HCT116 (cell line): ENCODE results near the gene SEMA3B. TPM values are rescaled to one million over a fixed set of nuclear protein-coding genes. Genes with fewer than 3 reads are reported as not detected.
A peak's percentile ranks its signal among the peaks of the same experiment; 100 is the strongest.
"Not testable (repeated sequence)": the region's sequence is repeated elsewhere in the genome, so short reads cannot be mapped to it uniquely, and the experiment has no call there.

Experiments
- ATAC-seq: fragments of 200-7000 bp; cut with Tn5 transposase; 2 replicates; pipeline ENCODE4 v1.9.1; 2020; ENCODE audit warnings: mild to moderate bottlenecking, moderate library complexity
- BruUV-seq: library from RNA; stranded (reverse); fragments of 400-500 nt; replicated peaks from 2 replicates; lab custom pipeline; 2021; lab: Mats Ljungman, UMichigan
- CTCF ChIA-PET: fragments of 300-600 bp; sonication (Branson Sonifier 250); formaldehyde crosslinking; loops from one replicate; lab custom pipeline; 2021; ENCODE audit warnings: antibody characterized with exemption; lab: Charles Lee
- POLR2A ChIA-PET: fragments of 300-600, 350-600 bp; sonication (Branson Sonifier 250); formaldehyde crosslinking; loops from one replicate; lab custom pipeline; 2021; ENCODE audit warnings: antibody characterized with exemption; lab: Charles Lee
- RAD21 ChIA-PET, 2 experiments: fragments of 300-600 bp; sonication (Branson Sonifier 250); formaldehyde crosslinking; loops; one replicate each; lab custom pipeline; 2023; ENCODE audit warnings: low total read pairs in 2 of 2; ENCODE audit not compliant: uncharacterized antibody in 2 of 2, unreplicated experiment in 2 of 2, low non-redundant PET in 1 of 2; lab: Charles Lee
- DNase-seq: peaks from one replicate; pipeline ENCODE4 v3.0.0-alpha.2; 2010; ENCODE audit warnings: low read depth, low spot score
- H2AFZ ChIP-seq: fragments of 200-600 bp; shearing (Covaris generic), sonication (generic); 2 replicates; pipeline ENCODE4 v1.6.1; 2017; ENCODE audit warnings: low read depth, mixed run types, mixed read lengths, antibody characterized with exemption, low read length; ENCODE audit not compliant: poor library complexity, severe bottlenecking
- H3K27ac ChIP-seq: 2 replicates; pipeline ENCODE4 v1.5.1; 2012; ENCODE audit warnings: low read depth, low read length
- H3K27me3 ChIP-seq: fragments of 200-600 bp; sonication (generic); 2 replicates; pipeline ENCODE4 v1.6.1; 2016; ENCODE audit warnings: mixed run types, low read length, mixed read lengths; ENCODE audit not compliant: insufficient read depth
- H3K36me3 ChIP-seq, 2 experiments: fragments of 200-500 bp in 1 of 2; fragments of 200-600 bp in 1 of 2; sonication (Bioruptor generic) in 1 of 2; sonication (generic) in 1 of 2; 2 replicates each; pipeline versions ENCODE4 v1.5.1 to v1.6.1; 2014 to 2016; ENCODE audit warnings: low read length in 2 of 2, inconsistent platforms in 1 of 2, mixed read lengths in 1 of 2, mixed run types in 1 of 2; ENCODE audit not compliant: insufficient read depth in 2 of 2, control insufficient read depth in 1 of 2
- H3K4me1 ChIP-seq, 2 experiments: fragments of 200-600 bp in 1 of 2; sonication (generic) in 1 of 2; 2 replicates each; pipeline versions ENCODE4 v1.5.1 to v1.6.1; 2012 to 2017; ENCODE audit warnings: low read length in 2 of 2, inconsistent platforms in 1 of 2, mild to moderate bottlenecking in 1 of 2, mixed read lengths in 1 of 2, mixed run types in 1 of 2, moderate library complexity in 1 of 2; ENCODE audit not compliant: insufficient read depth in 2 of 2, control insufficient read depth in 1 of 2
- H3K4me2 ChIP-seq: fragments of 200-600 bp; sonication (generic); 2 replicates; pipeline ENCODE4 v1.6.1; 2017; ENCODE audit warnings: mixed run types, low read length, mixed read lengths
- H3K4me3 ChIP-seq, 2 experiments: fragments of 200-600 bp in 1 of 2; sonication (generic) in 1 of 2; replicated peaks in 1 of 2; 2 replicates each; pipeline ENCODE4 v1.5.1; 2011 to 2016; ENCODE audit warnings: low read length in 2 of 2, control low read depth in 1 of 2, low read depth in 1 of 2, mild to moderate bottlenecking in 1 of 2, mixed read lengths in 1 of 2, mixed run types in 1 of 2
- H3K79me2 ChIP-seq: fragments of 200-600 bp; sonication (generic); 2 replicates; pipeline ENCODE4 v1.6.1; 2017; ENCODE audit warnings: mild to moderate bottlenecking, mixed run types, low read length, moderate library complexity, mixed read lengths; ENCODE audit not compliant: insufficient read depth
- H3K9ac ChIP-seq: fragments of 200-600 bp; sonication (generic); 2 replicates; pipeline ENCODE4 v1.6.1; 2016; ENCODE audit warnings: low read length, mixed read lengths
- H3K9me2 ChIP-seq: fragments of 200-600 bp; sonication (generic), shearing (Covaris generic); 2 replicates; pipeline ENCODE4 v1.6.1; 2017; ENCODE audit warnings: mixed run types, mild to moderate bottlenecking, moderate library complexity; ENCODE audit not compliant: insufficient read depth
- H3K9me3 ChIP-seq, 2 experiments: fragments of 200-500 bp in 1 of 2; fragments of 200-600 bp in 1 of 2; sonication (Bioruptor generic) in 1 of 2; sonication (generic) in 1 of 2; 2 replicates each; pipeline ENCODE4 v1.6.1; 2014 to 2017; ENCODE audit warnings: low read length in 2 of 2, mixed read lengths in 2 of 2, inconsistent platforms in 1 of 2, low read depth in 1 of 2, mild to moderate bottlenecking in 1 of 2, mixed run types in 1 of 2, moderate library complexity in 1 of 2; ENCODE audit not compliant: control insufficient read depth in 1 of 2, insufficient read depth in 1 of 2
- H4K20me1 ChIP-seq: fragments of 200-600 bp; sonication (generic), shearing (Covaris generic); 2 replicates; pipeline ENCODE4 v1.6.1; 2017; ENCODE audit warnings: mixed run types, mild to moderate bottlenecking, moderate library complexity; ENCODE audit not compliant: insufficient read depth
- CBX3 ChIP-seq: IDR thresholded peaks from 2 replicates; pipeline ENCODE4 v1.6.1; 2012; ENCODE audit warnings: low read depth
- CEBPB ChIP-seq: IDR thresholded peaks from 2 replicates; pipeline ENCODE4 v1.6.1; 2012; ENCODE audit warnings: low read depth
- CTCF ChIP-seq, 3 experiments: fragments of 200-600 bp in 1 of 3; sonication (generic) in 1 of 3; IDR thresholded peaks in 2 of 3; conservative IDR thresholded peaks in 1 of 3; 2 replicates each; pipeline ENCODE4 v1.5.1; 2012 to 2017; ENCODE audit warnings: low read depth in 2 of 3, low read length in 2 of 3, antibody characterized with exemption in 1 of 3, borderline replicate concordance in 1 of 3, control low read depth in 1 of 3, mild to moderate bottlenecking in 1 of 3, mixed read lengths in 1 of 3, mixed run types in 1 of 3, moderate library complexity in 1 of 3; ENCODE audit not compliant: insufficient read depth in 1 of 3
- EGR1 ChIP-seq: IDR thresholded peaks from 2 replicates; pipeline ENCODE4 v1.6.1; 2012; ENCODE audit warnings: low read depth
- JUND ChIP-seq: IDR thresholded peaks from 2 replicates; pipeline ENCODE4 v1.6.1; 2012
- MAX ChIP-seq: IDR thresholded peaks from 2 replicates; pipeline ENCODE4 v1.6.1; 2012
- SIN3A ChIP-seq: IDR thresholded peaks from 2 replicates; pipeline ENCODE4 v1.6.1; 2012; ENCODE audit warnings: low read depth
- SRF ChIP-seq: IDR thresholded peaks from 2 replicates; pipeline ENCODE4 v1.6.1; 2012; ENCODE audit warnings: low read depth
- TCF7L2 ChIP-seq: IDR thresholded peaks from 2 replicates; pipeline ENCODE4 v1.7.0; 2011; ENCODE audit warnings: borderline replicate concordance, inconsistent platforms; ENCODE audit not compliant: insufficient read depth, insufficient read length; ENCODE audit errors: extremely low read depth
- ZBTB33 ChIP-seq: IDR thresholded peaks from 2 replicates; pipeline ENCODE4 v1.6.1; 2011; ENCODE audit warnings: mild to moderate bottlenecking, low read length, moderate library complexity; ENCODE audit not compliant: insufficient replicate concordance; ENCODE audit errors: extremely low read depth
- intact Hi-C: fragments of 100-400 bp; cut with micrococcal nuclease; formaldehyde crosslinking; loops from 2 replicates; pipeline ENCODE4 v1.10.0; 2022
- total RNA-seq: library from RNA; stranded (reverse); gene quantifications from one replicate; pipeline ENCODE4 v1.2.1, GENCODE V29; 2021; ENCODE audit not compliant: unreplicated experiment

The SEMA3B gene
- total RNA-seq, 1 experiment from 2014 or later: 46.2 TPM

- Histone ChIP-seq H3K9ac (no peak overlapping the region), H3K27ac (peak overlapping the region; percentile 19; the same call in 1 of the 2 replicates), H4K20me1 (no peaks in the 10 kb centered on the region), H3K4me2 (no peak overlapping the region), H3K27me3 (no peaks in the 10 kb centered on the region), H3K9me3 (no peaks in the 10 kb centered on the region), H2AFZ (no peak overlapping the region), H3K4me1 (peaks cover 40 to 58% of the 10 kb centered on the region in 2 experiments), H3K36me3 (peaks cover 0 to 5% of the 10 kb centered on the region in 2 experiments; a peak in 1 of 4 replicates), H3K9me2 (no peaks in the 10 kb centered on the region), H3K79me2 (peaks cover 95% of the 10 kb centered on the region), H3K4me3 (no peak overlapping the region)
- RAD21 ChIA-PET: no interaction called here
- no TSS peak for BruUV-seq
- CTCF ChIA-PET: interaction anchor here (0.8 to 1.4 kb wide), 3 partner anchors 16 to 49 kb away, joined by 3 to 8 read pairs (median 3); no protein-coding TSS in a partner anchor
- POLR2A ChIA-PET: interaction anchor here (0.8 to 0.9 kb wide), 2 partner anchors 16 to 21 kb away, joined by 3 to 4 read pairs; no protein-coding TSS in a partner anchor
- ATAC-seq: no peak
- TF ChIP-seq EGR1 (no peak), MAX (no peak), CTCF (IDR thresholded peaks at IDR 0.05 in 2 of 3, conservative IDR thresholded peaks at IDR 0.05 in 1 of 3; ENCODE audit: borderline replicate concordance in 1 of 3, insufficient read depth in 1 of 3, low read depth in 2 of 3, low read length in 2 of 3) (no peak), SRF (no peak), CBX3 (no peak), TCF7L2 (no peak), JUND (no peak), SIN3A (no peak), ZBTB33 (no peak), CEBPB (no peak)
- intact Hi-C loops: no loop called here
- DNase-seq: no peak
Observed at GRCh38 chr3:50243543-50243895, 25.4 kb upstream of the SEMA3B start.

- H4K20me1 ChIP-seq, H3K9me2 ChIP-seq, intact Hi-C loops, H3K9ac ChIP-seq, H3K4me3 ChIP-seq, H3K4me2 ChIP-seq, H3K9me3 ChIP-seq, H3K36me3 ChIP-seq, H3K27me3 ChIP-seq, BruUV-seq, H2AFZ ChIP-seq, DNase-seq, POLR2A ChIA-PET, ATAC-seq, RAD21 ChIA-PET: not testable (repeated sequence)
- H3K79me2 ChIP-seq: peaks cover 95% of the 10 kb centered on the region
- H3K4me1 ChIP-seq: peaks cover 38 to 64% of the 10 kb centered on the region in 2 experiments
- CTCF ChIA-PET: interaction anchor here (0.6 to 1.4 kb wide), 2 partner anchors 15 to 1073 kb away, joined by 3 read pairs; no protein-coding TSS in a partner anchor
- H3K27ac ChIP-seq: peak overlapping the region; percentile 86
Observed at GRCh38 chr3:50244813-50245212, 24.1 kb upstream of the SEMA3B start.
